GM19023 (cell line): ENCODE results near the gene PHACTR4.
A peak's percentile ranks its signal among the peaks of the same experiment; 100 is the strongest.
"Not testable (repeated sequence)": the region's sequence is repeated elsewhere in the genome, so short reads cannot be mapped to it uniquely, and the experiment has no call there.

Experiments
- ATAC-seq: cut with Tn5 transposase; IDR thresholded peaks from one replicate; pipeline ENCODE4 v1.9.1; 2021; ENCODE audit warnings: mild to moderate bottlenecking, moderate library complexity; ENCODE audit not compliant: unreplicated experiment

PHACTR4 gene

GRCh38 chr1:28369371-28370238 lies at the start of gene PHACTR4:
TSS of gene PHACTR4 (plus strand) at chr1:28369740. CDS start at chr1:28407448, 37,708 bp downstream.
- peak; percentile 85 for ATAC-seq

- no peak for ATAC-seq
Measured at GRCh38 chr1:28322194-28322593, 47.3 kb upstream of the PHACTR4 start.

DNA sequence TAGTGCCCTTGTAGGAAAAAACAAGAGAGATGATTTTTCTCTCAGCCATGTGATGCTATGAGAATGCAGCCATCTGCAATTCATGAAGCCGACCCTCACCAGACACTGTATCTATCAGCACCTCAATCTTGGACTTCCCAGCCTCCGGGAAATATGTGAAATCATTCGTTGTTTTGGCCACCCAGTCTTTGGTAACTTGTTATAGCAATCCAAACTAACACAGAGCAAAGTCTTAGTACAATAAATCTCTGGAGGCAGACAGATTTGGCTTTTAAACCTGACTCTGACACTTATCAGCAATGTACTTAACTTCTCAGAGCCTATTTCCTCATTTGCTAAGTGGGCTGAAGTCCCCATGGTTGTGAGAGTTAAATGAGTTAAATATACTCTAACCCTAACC lies 45.8 kb upstream of the PHACTR4 start:
- ATAC-seq: no peak

- no peak for ATAC-seq
Measured at GRCh38 chr1:28326515-28326914, 43.0 kb upstream of the PHACTR4 start.

- ATAC-seq: no peak
Measured at GRCh38 chr1:28326984-28327383, 42.6 kb upstream of the PHACTR4 start.

GRCh38 chr1:28327431-28327830 lies 42.1 kb upstream of the PHACTR4 start:
- not testable (repeated sequence) for ATAC-seq

DNA sequence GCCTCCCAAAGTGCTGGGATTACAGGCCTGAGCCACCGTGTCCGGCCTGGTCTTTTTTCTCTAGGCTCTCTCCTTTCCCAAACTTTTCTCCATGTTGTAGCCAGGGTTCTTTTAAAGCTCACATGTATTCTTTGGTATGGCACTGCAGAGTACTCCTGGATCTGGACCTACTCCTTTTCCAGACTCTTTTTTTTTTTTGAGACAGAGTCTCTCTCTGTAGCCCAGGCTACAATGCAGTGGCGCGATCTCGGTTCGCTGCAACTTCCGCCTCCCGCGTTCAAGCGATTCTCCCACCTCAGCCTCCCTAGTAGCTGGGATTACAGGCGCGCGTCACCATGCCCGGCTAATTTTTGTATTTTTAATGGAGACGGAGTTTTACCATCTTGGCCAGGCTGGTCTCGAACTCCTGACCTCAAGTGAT lies 41.3 kb upstream of the PHACTR4 start:
- no peak for ATAC-seq

- ATAC-seq: peak; percentile 6
Measured at GRCh38 chr1:28329395-28330153, 40.0 kb upstream of the PHACTR4 start.

DNA sequence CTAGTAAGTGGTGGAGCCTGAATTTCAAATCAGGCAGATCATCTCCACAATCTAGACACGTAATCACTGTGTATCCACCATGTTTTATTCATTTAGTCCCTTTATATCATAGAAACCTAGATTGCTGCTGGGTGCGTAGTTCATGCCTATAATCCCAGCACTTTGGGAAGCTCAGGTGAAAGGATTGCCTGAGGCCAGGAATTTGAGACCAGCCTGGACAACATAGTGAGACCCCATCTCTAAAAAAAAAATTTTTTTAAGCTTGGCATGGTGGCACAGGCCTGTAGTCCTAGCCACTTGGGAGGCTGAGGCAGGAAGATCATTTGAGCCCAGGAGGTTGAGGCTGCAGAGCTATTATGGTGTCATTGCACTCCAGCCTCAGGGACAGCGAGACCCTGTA lies 30.6 kb upstream of the PHACTR4 start:
- no peak for ATAC-seq

DNA sequence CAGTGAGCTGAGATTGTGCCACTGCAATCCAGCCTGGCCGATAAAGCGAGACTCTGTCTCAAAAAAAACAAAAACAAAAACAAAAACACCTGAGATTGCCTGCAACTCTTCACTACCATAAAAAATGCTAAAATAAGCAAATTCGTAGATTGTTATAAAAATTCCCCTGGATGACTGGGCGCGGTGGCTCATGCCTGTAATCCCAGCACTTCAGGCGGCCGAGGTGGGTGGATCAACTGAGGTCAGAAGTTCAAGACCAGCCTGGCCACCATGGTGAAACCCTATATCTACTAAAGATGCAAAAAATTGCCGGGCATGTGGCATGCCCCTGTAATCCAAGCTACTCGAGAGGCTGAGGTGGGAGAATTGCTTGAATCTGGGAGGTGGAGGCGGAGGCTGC lies 30.0 kb upstream of the PHACTR4 start:
- ATAC-seq: no peak

DNA sequence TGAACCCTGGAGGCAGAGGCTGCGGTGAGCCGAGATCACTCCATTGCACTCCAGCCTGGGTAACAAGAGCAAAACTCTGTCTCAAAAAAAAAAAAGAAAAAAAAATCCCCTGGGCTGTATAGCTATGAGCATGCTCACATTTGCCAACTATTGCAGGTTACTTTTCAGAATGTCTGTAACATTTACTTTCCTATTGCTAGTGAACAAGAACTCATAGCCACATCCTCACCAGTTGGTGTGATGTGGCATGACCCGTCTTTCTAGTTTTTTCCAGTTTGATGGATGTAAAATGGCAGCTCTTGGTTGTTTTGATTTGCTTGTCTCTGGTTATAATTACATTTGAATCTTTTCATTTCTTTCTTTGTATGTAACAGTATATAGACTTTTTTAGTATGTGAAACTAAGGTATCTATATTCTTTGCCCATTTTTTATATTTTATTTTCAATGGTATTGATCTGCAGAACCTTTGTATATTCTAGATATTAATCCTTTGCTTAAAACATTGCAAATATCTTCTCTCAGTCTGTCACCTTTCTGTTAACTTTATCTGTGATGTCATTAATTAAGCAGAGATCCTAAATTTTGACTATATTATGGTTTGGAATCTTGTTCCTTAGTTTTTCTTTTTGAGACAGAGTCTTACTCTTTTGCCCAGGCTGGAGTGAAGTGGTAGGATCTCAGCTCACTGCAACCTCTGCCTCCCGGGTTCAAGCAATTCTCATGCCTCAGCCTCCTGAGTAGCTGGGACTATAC lies 29.1 kb upstream of the PHACTR4 start:
- no peak for ATAC-seq

DNA sequence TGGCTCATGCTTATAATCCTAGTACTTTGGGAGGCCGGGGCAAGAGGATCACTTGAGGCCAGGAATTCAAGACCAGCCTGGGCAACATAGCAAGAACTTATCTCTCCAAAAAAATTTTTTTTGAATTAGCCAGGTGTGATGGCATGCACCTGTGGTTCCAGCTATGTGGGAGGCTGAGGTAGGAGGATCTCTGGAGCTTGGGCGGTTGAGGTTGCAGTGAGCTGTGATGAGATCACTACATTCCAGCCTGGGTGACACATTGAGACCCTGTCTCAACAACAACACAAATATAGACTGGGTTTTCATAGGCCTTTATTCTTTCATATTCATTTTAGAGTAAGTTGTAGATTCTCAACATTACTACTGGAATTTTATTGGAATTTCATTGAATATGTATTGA lies 27.9 kb upstream of the PHACTR4 start:
- ATAC-seq: no peak

- ATAC-seq: no peak
Measured at GRCh38 chr1:28343405-28343804, 26.1 kb upstream of the PHACTR4 start.

DNA sequence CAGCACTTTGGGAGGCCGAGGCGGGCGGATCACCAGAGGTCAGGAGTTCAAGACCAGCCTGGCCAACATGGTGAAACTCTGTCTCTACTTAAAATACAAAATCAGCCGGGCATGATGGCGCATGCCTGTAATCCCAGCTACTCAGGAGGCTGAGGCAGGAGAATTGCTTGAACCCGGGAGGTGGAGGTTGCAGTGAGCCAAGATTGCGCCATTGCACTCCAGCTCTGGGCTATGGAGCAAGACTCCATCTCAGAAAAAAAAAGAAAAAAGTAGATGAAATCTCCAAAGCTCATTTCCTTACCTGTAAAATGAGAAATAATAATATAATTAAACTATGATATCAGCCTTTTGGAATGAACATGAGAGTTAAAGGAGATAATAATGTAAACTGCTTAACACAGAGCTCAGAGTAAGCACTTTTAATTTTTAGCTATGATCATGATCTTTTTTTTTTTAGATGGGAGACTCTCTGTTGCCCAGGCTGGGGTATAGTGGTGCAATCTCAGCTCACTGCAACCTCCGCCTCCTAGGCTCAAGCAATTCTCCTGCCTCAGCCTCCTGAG lies 16.2 kb upstream of the PHACTR4 start:
- ATAC-seq: not testable (repeated sequence)

DNA sequence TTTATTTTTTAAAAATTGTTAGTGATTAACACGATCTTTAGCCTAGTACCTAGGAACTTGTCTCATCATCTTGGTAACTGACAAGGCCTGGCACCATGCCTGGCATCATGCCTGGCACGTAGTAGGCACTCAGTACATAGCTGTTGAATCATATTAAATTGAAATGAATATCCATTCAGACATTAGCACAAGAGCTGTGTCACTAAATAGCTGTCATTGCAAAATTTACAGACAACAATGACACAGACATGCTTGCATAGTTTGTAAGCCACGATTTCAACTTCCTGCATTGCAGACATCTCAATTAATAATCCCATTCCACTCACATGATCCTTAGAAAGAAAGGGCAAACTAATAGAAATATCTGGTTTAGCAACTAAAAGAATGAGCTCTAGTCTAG lies 15.4 kb upstream of the PHACTR4 start:
- no peak for ATAC-seq

GRCh38 chr1:28358716-28359115 lies 10.8 kb upstream of the PHACTR4 start:
- no peak for ATAC-seq

DNA sequence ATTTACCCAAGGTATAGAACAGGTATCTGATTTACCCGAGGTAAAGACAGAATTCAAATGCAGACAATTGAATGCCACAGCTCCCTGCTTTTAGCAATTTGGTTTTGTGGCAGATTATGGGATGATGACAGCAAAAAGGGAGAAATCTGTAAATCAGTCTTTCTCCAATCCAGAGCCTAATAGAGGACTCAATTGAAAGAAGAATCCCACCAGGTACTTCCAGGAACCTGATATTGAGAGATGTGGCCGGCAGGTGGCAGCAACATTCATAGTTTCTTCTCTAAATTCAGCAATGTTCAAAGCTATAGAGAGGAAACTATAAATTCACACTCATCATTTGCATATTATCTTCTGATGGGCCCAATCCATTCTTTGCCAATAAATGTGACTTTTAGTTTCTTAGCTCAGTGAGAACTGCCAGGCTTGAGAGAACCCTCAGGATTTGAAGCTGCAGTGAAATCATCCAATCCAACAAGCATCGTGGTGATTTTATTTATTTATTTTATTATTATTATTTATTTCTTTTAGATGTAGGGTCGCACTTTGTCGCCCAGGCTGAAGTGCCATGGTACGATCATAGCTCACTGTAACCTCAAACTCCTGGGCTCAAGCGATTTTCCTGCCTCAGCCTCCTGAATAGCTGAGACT lies 9.8 kb upstream of the PHACTR4 start:
- ATAC-seq: no peak

GRCh38 chr1:28364888-28365287 lies 4.7 kb upstream of the PHACTR4 start:
- ATAC-seq: no peak

GRCh38 chr1:28365864-28366263 lies 3.7 kb upstream of the PHACTR4 start:
- no peak for ATAC-seq

DNA sequence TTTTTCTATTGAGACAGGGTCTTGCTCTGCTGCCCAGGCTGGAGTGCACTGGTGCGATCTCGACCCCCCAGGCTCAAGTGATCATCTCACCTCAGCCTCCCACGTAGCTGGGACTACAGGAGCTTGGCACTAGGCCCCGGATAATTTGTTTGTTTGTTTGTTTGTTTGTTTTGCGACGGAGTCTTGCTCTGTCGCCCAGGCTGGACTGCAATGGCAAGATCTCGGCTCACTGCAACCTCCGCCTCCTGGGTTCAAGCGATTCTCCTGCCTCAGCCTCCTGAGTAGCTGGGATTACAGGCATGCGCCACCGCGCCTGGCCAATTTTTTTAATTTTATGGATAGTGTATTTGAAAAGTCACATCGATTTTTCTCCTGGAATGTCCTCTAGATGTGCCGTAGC lies 932 bp upstream of the PHACTR4 start:
- ATAC-seq: not testable (repeated sequence)
